Measurements from ENCODE around the gene ZNF644. TPM values are rescaled to one million over a fixed set of nuclear protein-coding genes. Genes with fewer than 3 reads are reported as not detected.
A peak's percentile ranks its signal among the peaks of the same experiment; 100 is the strongest.

Gene ZNF644
- total RNA-seq, 1 donor from 2014 or later, result 76.5 TPM

DNA sequence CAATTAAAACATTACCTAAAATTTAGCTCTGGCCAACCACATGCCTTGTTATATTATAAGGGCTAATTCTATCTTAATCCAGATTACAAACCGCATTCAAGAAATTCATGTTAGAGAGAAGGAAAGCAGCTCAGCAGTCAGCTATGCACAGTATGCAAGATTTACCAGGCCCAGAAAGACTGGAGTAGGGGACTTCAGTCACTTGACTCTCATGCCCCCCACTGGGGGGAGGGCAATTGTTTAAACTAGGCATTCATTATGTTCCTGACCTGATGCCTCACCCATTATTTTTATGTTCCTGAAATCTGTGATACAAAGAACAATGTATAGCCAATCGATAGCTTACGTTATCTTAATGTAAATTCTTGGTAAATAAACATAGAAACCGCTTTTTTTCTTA, 96.9 kb downstream of the ZNF644 start:
- FAIRE-seq, result no peak
- H3K36me3 ChIP-seq (ENCODE audit: insufficient read depth, low read length), result no peaks in the 10 kb centered on the region
- no peak overlapping the region for H3K4me3 ChIP-seq (ENCODE audit: insufficient read depth, low read depth, low read length)
- no peaks in the 10 kb centered on the region for H3K9me3 ChIP-seq (ENCODE audit: insufficient read depth, low read depth, low read length)
- peaks cover 15% of the 10 kb centered on the region for H3K4me1 ChIP-seq (ENCODE audit: insufficient read depth, low read length)
- no peak overlapping the region for H3K4me3 Mint-ChIP-seq (ENCODE audit: unreplicated experiment)
- no peak overlapping the region for H2AFZ ChIP-seq (ENCODE audit: low read depth, low read length)
- peak overlapping the region; percentile 48 for H3K27ac Mint-ChIP-seq (ENCODE audit: unreplicated experiment)
- H3K9ac ChIP-seq (ENCODE audit: low read length), result no peak overlapping the region
- H3K79me2 ChIP-seq (ENCODE audit: insufficient read depth, low read length), result peaks cover 93% of the 10 kb centered on the region
- peaks cover 7% of the 10 kb centered on the region for H3K36me3 Mint-ChIP-seq (ENCODE audit: low read depth, unreplicated experiment)
- no peak overlapping the region for H3K27ac ChIP-seq (ENCODE audit: low read depth, low read length)
- H3K27me3 Mint-ChIP-seq (ENCODE audit: low read depth, unreplicated experiment), result no peaks in the 10 kb centered on the region
- TF ChIP-seq, protein P1, sequence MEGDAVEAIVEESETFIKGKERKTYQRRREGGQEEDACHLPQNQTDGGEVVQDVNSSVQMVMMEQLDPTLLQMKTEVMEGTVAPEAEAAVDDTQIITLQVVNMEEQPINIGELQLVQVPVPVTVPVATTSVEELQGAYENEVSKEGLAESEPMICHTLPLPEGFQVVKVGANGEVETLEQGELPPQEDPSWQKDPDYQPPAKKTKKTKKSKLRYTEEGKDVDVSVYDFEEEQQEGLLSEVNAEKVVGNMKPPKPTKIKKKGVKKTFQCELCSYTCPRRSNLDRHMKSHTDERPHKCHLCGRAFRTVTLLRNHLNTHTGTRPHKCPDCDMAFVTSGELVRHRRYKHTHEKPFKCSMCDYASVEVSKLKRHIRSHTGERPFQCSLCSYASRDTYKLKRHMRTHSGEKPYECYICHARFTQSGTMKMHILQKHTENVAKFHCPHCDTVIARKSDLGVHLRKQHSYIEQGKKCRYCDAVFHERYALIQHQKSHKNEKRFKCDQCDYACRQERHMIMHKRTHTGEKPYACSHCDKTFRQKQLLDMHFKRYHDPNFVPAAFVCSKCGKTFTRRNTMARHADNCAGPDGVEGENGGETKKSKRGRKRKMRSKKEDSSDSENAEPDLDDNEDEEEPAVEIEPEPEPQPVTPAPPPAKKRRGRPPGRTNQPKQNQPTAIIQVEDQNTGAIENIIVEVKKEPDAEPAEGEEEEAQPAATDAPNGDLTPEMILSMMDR (IDR thresholded peaks at IDR 0.05; ENCODE audit: insufficient read depth, low read depth, low read length), result no peak
- no peak for TF ChIP-seq EZH2 (IDR thresholded peaks at IDR 0.05; ENCODE audit: insufficient read depth, low read length)
- H4K20me1 ChIP-seq (ENCODE audit: insufficient read depth, low read length), result peaks cover 88% of the 10 kb centered on the region
- DNase-seq (ENCODE audit: low read depth), result peak; percentile 32
- no peaks in the 10 kb centered on the region for H3K27me3 ChIP-seq (ENCODE audit: insufficient read depth, low read length)
- H3K4me2 ChIP-seq (ENCODE audit: low read length), result no peak overlapping the region
- H3K4me1 Mint-ChIP-seq (ENCODE audit: low read depth, unreplicated experiment), result peaks cover 46% of the 10 kb centered on the region
- H3K9me3 Mint-ChIP-seq (ENCODE audit: unreplicated experiment), result no peaks in the 10 kb centered on the region

DNA sequence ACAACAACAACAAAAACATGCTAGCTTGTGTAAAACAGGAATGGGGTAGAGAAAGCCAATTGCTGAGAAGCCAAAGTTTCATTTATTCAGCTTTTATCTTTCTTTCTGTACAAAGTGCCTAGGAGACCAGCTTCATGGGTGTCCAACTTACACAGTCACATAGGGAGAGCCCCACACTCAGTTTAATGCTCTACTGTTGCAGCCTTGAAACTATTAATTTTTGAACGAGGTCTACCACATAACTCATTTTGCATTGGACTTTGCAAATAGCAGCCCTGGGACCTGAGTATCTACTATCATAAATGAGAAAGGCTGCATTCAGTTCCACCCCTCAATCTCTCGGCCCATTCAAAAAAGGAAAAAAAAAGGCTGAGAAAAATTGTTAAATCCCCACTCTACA, 98.8 kb downstream of the ZNF644 start:
- no peak for FAIRE-seq
- peaks cover 56% of the 10 kb centered on the region for H3K4me1 Mint-ChIP-seq (ENCODE audit: low read depth, unreplicated experiment)

GRCh38 chr1:90922202-90922601, 99.6 kb downstream of the ZNF644 start:
- no peak overlapping the region for H3K9ac ChIP-seq (ENCODE audit: low read length)
- H3K27me3 ChIP-seq (ENCODE audit: insufficient read depth, low read length), result no peaks in the 10 kb centered on the region
- Mint-ChIP-seq H3K27ac (ENCODE audit: unreplicated experiment) (peak overlapping the region; percentile 11), H3K4me1 (ENCODE audit: low read depth, unreplicated experiment) (peaks cover 57% of the 10 kb centered on the region), H3K36me3 (ENCODE audit: low read depth, unreplicated experiment) (peaks cover 2% of the 10 kb centered on the region), H3K4me3 (ENCODE audit: unreplicated experiment) (no peak overlapping the region), H3K27me3 (ENCODE audit: low read depth, unreplicated experiment) (no peaks in the 10 kb centered on the region), H3K9me3 (ENCODE audit: unreplicated experiment) (no peaks in the 10 kb centered on the region)
- FAIRE-seq, result no peak
- TF ChIP-seq EZH2 (IDR thresholded peaks at IDR 0.05; ENCODE audit: insufficient read depth, low read length), result no peak
- TF ChIP-seq, protein P1 (IDR thresholded peaks at IDR 0.05; ENCODE audit: insufficient read depth, low read depth, low read length), result no peak
- H3K9me3 ChIP-seq (ENCODE audit: insufficient read depth, low read depth, low read length), result no peaks in the 10 kb centered on the region
- peaks cover 85% of the 10 kb centered on the region for H4K20me1 ChIP-seq (ENCODE audit: insufficient read depth, low read length)
- H3K36me3 ChIP-seq (ENCODE audit: insufficient read depth, low read length), result peaks cover 3% of the 10 kb centered on the region
- no peak overlapping the region for H3K4me3 ChIP-seq (ENCODE audit: insufficient read depth, low read depth, low read length)
- peaks cover 98% of the 10 kb centered on the region for H3K79me2 ChIP-seq (ENCODE audit: insufficient read depth, low read length)
- H3K4me1 ChIP-seq (ENCODE audit: insufficient read depth, low read length), result peaks cover 15% of the 10 kb centered on the region
- no peak for DNase-seq (ENCODE audit: low read depth)
- no peak overlapping the region for H3K4me2 ChIP-seq (ENCODE audit: low read length)
- H3K27ac ChIP-seq (ENCODE audit: low read depth, low read length), result no peak overlapping the region
- no peak overlapping the region for H2AFZ ChIP-seq (ENCODE audit: low read depth, low read length)

More for the DNA sequence above, 98.8 kb downstream of the ZNF644 start:
- peaks cover 2% of the 10 kb centered on the region for H3K36me3 Mint-ChIP-seq (ENCODE audit: low read depth, unreplicated experiment)
- Histone ChIP-seq H3K79me2 (ENCODE audit: insufficient read depth, low read length) (peaks cover 95% of the 10 kb centered on the region), H3K9me3 (ENCODE audit: insufficient read depth, low read depth, low read length) (no peaks in the 10 kb centered on the region), H3K27ac (ENCODE audit: low read depth, low read length) (no peak overlapping the region), H3K4me1 (ENCODE audit: insufficient read depth, low read length) (peaks cover 15% of the 10 kb centered on the region), H3K9ac (ENCODE audit: low read length) (no peak overlapping the region), H4K20me1 (ENCODE audit: insufficient read depth, low read length) (peaks cover 83% of the 10 kb centered on the region), H2AFZ (ENCODE audit: low read depth, low read length) (no peak overlapping the region), H3K27me3 (ENCODE audit: insufficient read depth, low read length) (no peaks in the 10 kb centered on the region), H3K4me2 (ENCODE audit: low read length) (no peak overlapping the region), H3K36me3 (ENCODE audit: insufficient read depth, low read length) (no peaks in the 10 kb centered on the region), H3K4me3 (ENCODE audit: insufficient read depth, low read depth, low read length) (no peak overlapping the region)
- no peak overlapping the region for H3K4me3 Mint-ChIP-seq (ENCODE audit: unreplicated experiment)
- TF ChIP-seq, protein P1 (IDR thresholded peaks at IDR 0.05; ENCODE audit: insufficient read depth, low read depth, low read length), result no peak
- no peak for TF ChIP-seq EZH2 (IDR thresholded peaks at IDR 0.05; ENCODE audit: insufficient read depth, low read length)
- H3K27me3 Mint-ChIP-seq (ENCODE audit: low read depth, unreplicated experiment), result no peaks in the 10 kb centered on the region
- no peaks in the 10 kb centered on the region for H3K9me3 Mint-ChIP-seq (ENCODE audit: unreplicated experiment)
- H3K27ac Mint-ChIP-seq (ENCODE audit: unreplicated experiment), result no peak overlapping the region
- DNase-seq (ENCODE audit: low read depth), result no peak
